CD14-positive monocyte (primary cell): ENCODE measurements around the gene WNT7B. TPM values are rescaled to one million over a fixed set of nuclear protein-coding genes. Genes with fewer than 3 reads are reported as not detected.
A peak's percentile ranks its signal among the peaks of the same experiment; 100 is the strongest.

Experiments used
- DNase-seq, 3 donors: peaks; one replicate each; pipeline ENCODE4 v3.0.0-alpha.2; 2011 to 2022
- H2AFZ ChIP-seq: 2 replicates; pipeline ENCODE4 v1.6.0; 2012; ENCODE audit warnings: mild to moderate bottlenecking, low read depth, low read length, inconsistent platforms; ENCODE audit not compliant: insufficient read depth, poor library complexity, severe bottlenecking
- H3K27ac ChIP-seq, 2 donors: 1 replicate in 1 of 2; 2 replicates in 1 of 2; pipeline ENCODE4 v1.5.1; 2012 to 2013; ENCODE audit warnings: low read length in 2 of 2, control low read depth in 1 of 2, inconsistent platforms in 1 of 2, low read depth in 1 of 2, mild to moderate bottlenecking in 1 of 2
- H3K27me3 ChIP-seq, 2 donors: one replicate each; pipeline versions ENCODE4 v1.6.0 to v1.6.1; 2011 to 2013; ENCODE audit warnings: low read length in 2 of 2; ENCODE audit not compliant: control insufficient read depth in 2 of 2, insufficient read depth in 2 of 2
- H3K36me3 ChIP-seq, 2 donors: replicated peaks in 1 of 2; 1 replicate in 1 of 2; 2 replicates in 1 of 2; pipeline versions ENCODE4 v1.5.1 to v1.6.1; 2012 to 2013; ENCODE audit warnings: low read length in 2 of 2, control low read depth in 1 of 2, inconsistent platforms in 1 of 2, mild to moderate bottlenecking in 1 of 2; ENCODE audit not compliant: insufficient read depth in 2 of 2, control insufficient read depth in 1 of 2
- H3K4me1 ChIP-seq, 2 donors: 1 replicate in 1 of 2; 2 replicates in 1 of 2; pipeline versions ENCODE4 v1.5.1 to v1.6.1; 2012 to 2013; ENCODE audit warnings: low read length in 2 of 2, control low read depth in 1 of 2, inconsistent platforms in 1 of 2, mild to moderate bottlenecking in 1 of 2, moderate library complexity in 1 of 2; ENCODE audit not compliant: insufficient read depth in 2 of 2, control insufficient read depth in 1 of 2
- H3K4me2 ChIP-seq: replicated peaks from 2 replicates; pipeline ENCODE3; 2012; ENCODE audit warnings: low read length, moderate library complexity, mild to moderate bottlenecking; ENCODE audit not compliant: poor library complexity, severe bottlenecking; ENCODE audit errors: extremely low read depth
- H3K4me3 ChIP-seq, 3 experiments: fragments of 200-600 bp in 1 of 3; sonication (generic) in 1 of 3; replicated peaks in 1 of 3; 1 replicate in 2 of 3; 2 replicates in 1 of 3; pipeline ENCODE4 v1.5.1; 2011 to 2013; ENCODE audit warnings: low read length in 3 of 3, mild to moderate bottlenecking in 3 of 3, control low read depth in 2 of 3, low read depth in 2 of 3, inconsistent platforms in 1 of 3, moderate library complexity in 1 of 3
- H3K79me2 ChIP-seq: 2 replicates; pipeline ENCODE4 v1.6.0; 2012; ENCODE audit warnings: mild to moderate bottlenecking, control low read depth, inconsistent platforms, low read length, moderate library complexity; ENCODE audit not compliant: insufficient read depth
- H3K9ac ChIP-seq: 2 replicates; pipeline ENCODE4 v1.6.0; 2017; ENCODE audit warnings: low read length, mild to moderate bottlenecking; ENCODE audit not compliant: insufficient read depth, poor library complexity, severe bottlenecking
- H3K9me3 ChIP-seq, 2 donors: replicated peaks in 1 of 2; 1 replicate in 1 of 2; 2 replicates in 1 of 2; pipeline versions ENCODE4 v1.5.1 to v1.6.1; 2012 to 2013; ENCODE audit warnings: low read length in 2 of 2, control low read depth in 1 of 2; ENCODE audit not compliant: control insufficient read depth in 1 of 2, insufficient read depth in 1 of 2
- H4K20me1 ChIP-seq: 2 replicates; pipeline ENCODE4 v1.6.0; 2012; ENCODE audit warnings: mild to moderate bottlenecking, low read length, control low read depth, moderate library complexity; ENCODE audit not compliant: insufficient read depth
- H3K27ac Mint-ChIP-seq, 7 donors: one replicate each; pipeline ENCODE4 v1.8.0; 2020; ENCODE audit warnings: mild to moderate bottlenecking in 7 of 7, mixed read lengths in 7 of 7, moderate library complexity in 6 of 7, inconsistent platforms in 2 of 7
- H3K27me3 Mint-ChIP-seq, 3 donors: one replicate each; pipeline ENCODE4 v1.8.0; 2021 to 2022; ENCODE audit warnings: low read depth in 3 of 3, mild to moderate bottlenecking in 3 of 3, mixed read lengths in 3 of 3, moderate library complexity in 3 of 3, inconsistent platforms in 1 of 3
- H3K36me3 Mint-ChIP-seq, 2 donors: one replicate each; pipeline ENCODE4 v1.8.0; 2020; ENCODE audit warnings: mixed read lengths in 2 of 2, inconsistent platforms in 1 of 2, mild to moderate bottlenecking in 1 of 2
- H3K4me1 Mint-ChIP-seq: one replicate; pipeline ENCODE4 v1.8.0; 2020; ENCODE audit warnings: mild to moderate bottlenecking, mixed read lengths
- H3K4me3 Mint-ChIP-seq, 2 donors: one replicate each; pipeline ENCODE4 v1.8.0; 2020; ENCODE audit warnings: mild to moderate bottlenecking in 2 of 2, mixed read lengths in 2 of 2, moderate library complexity in 1 of 2
- H3K9me3 Mint-ChIP-seq, 7 donors: one replicate each; pipeline ENCODE4 v1.8.0; 2020 to 2022; ENCODE audit warnings: mixed read lengths in 7 of 7, mild to moderate bottlenecking in 6 of 7, moderate library complexity in 6 of 7, inconsistent platforms in 2 of 7
- CTCF ChIP-seq: fragments of 200-600 bp; IDR thresholded peaks from one replicate; pipeline ENCODE4 v1.8.0; 2022; ENCODE audit warnings: antibody characterized with exemption, mild to moderate bottlenecking
- WGBS: methylation state at CpG from one replicate; pipeline ENCODE4 v1.1.5; 2013; ENCODE audit warnings: missing lambda C conversion rate; ENCODE audit not compliant: insufficient coverage; 5-methylcytosine and 5-hydroxymethylcytosine counted together
- intact Hi-C, 2 donors: fragments of 100-400 bp; cut with micrococcal nuclease; formaldehyde crosslinking; loops; one replicate each; pipeline versions ENCODE4 v1.15.0 to v1.15.1; 2023
- polyA plus RNA-seq, 3 donors: library from polyadenylated mRNA; depleted of rRNA in 1 of 3; unstranded in 2 of 3; stranded (reverse) in 1 of 3; fragments of 300-500 nt in 2 of 3; fragments of >200 nt in 1 of 3; fragmentation: Illumina TruSeq in 2 of 3; gene quantifications; 1 replicate in 2 of 3; 2 replicates in 1 of 3; pipeline ENCODE4 v1.2.3, GENCODE V29; 2012 to 2021

The WNT7B gene
- polyA plus RNA-seq, 3 donors, result not detected

- H3K27me3 Mint-ChIP-seq, result peaks cover 59 to 85% (median 77%) of the 10 kb centered on the region in 3 donors
- Histone ChIP-seq H2AFZ (no peak overlapping the region), H3K27me3 (peaks cover 11 to 73% of the 10 kb centered on the region in 2 donors), H3K79me2 (no peaks in the 10 kb centered on the region), H4K20me1 (no peaks in the 10 kb centered on the region), H3K36me3 (no peaks in the 10 kb centered on the region), H3K27ac (no peak overlapping the region), H3K4me2 (no peak overlapping the region), H3K4me3 (no peak overlapping the region), H3K9me3 (peaks cover 0 to 8% of the 10 kb centered on the region in 2 donors), H3K9ac (no peak overlapping the region), H3K4me1 (no peaks in the 10 kb centered on the region)
- H3K27ac Mint-ChIP-seq, result no peak overlapping the region
- intact Hi-C loops, result loop anchor here in 1 of 2 donors (10.0 kb wide), 1 partner anchor 303 kb away; no protein-coding TSS in a partner anchor
- H3K4me3 Mint-ChIP-seq, result peak overlapping the region in 1 of 2 donors; percentile 83
- WGBS, result 16% methylated on average over 22 of the region's 25 CpGs
- no peak for DNase-seq
- H3K36me3 Mint-ChIP-seq, result no peaks in the 10 kb centered on the region
- no peak for TF ChIP-seq CTCF
- peaks cover 0 to 13% (median 5%) of the 10 kb centered on the region in 7 donors for H3K9me3 Mint-ChIP-seq
- no peaks in the 10 kb centered on the region for H3K4me1 Mint-ChIP-seq
Observed at GRCh38 chr22:45878051-45878781, 98.7 kb downstream of the WNT7B start.

- 59% methylated on average over 13 of the region's 18 CpGs for WGBS
- Histone ChIP-seq H3K36me3 (no peaks in the 10 kb centered on the region), H3K4me1 (no peaks in the 10 kb centered on the region), H3K9ac (no peak overlapping the region), H2AFZ (no peak overlapping the region), H3K4me3 (no peak overlapping the region), H3K27me3 (peaks cover 11 to 72% of the 10 kb centered on the region in 2 donors), H3K4me2 (no peak overlapping the region), H3K9me3 (peaks cover 0 to 13% of the 10 kb centered on the region in 2 donors), H4K20me1 (no peaks in the 10 kb centered on the region), H3K27ac (no peak overlapping the region), H3K79me2 (no peaks in the 10 kb centered on the region)
- Mint-ChIP-seq H3K27ac (no peak overlapping the region), H3K27me3 (peaks cover 61 to 84% (median 79%) of the 10 kb centered on the region in 3 donors), H3K4me3 (peak overlapping the region in 1 of 2 donors; percentile 83), H3K4me1 (no peaks in the 10 kb centered on the region), H3K36me3 (no peaks in the 10 kb centered on the region), H3K9me3 (peaks cover 4 to 18% (median 8%) of the 10 kb centered on the region in 7 donors)
- no peak for TF ChIP-seq CTCF
- intact Hi-C loops, result loop anchor here in 1 of 2 donors (10.0 kb wide), 1 partner anchor 303 kb away; no protein-coding TSS in a partner anchor
- DNase-seq, result no peak
Observed at GRCh38 chr22:45877651-45878050, 99.3 kb downstream of the WNT7B start.
